GM18499 (cell line): Measurements from ENCODE around the gene HECW1.

Experiments
- ATAC-seq: cut with Tn5 transposase; IDR thresholded peaks from one replicate; pipeline ENCODE4 v1.9.1; 2021; ENCODE audit warnings: moderate number of reproducible peaks; ENCODE audit not compliant: insufficient read depth, unreplicated experiment

The HECW1 gene

GRCh38 chr7:43247757-43248156 lies 135.3 kb downstream of the HECW1 start:
- ATAC-seq = no peak

- ATAC-seq = no peak
Observed at GRCh38 chr7:43248553-43248952, 136.1 kb downstream of the HECW1 start.

GRCh38 chr7:43248961-43249822 lies 136.7 kb downstream of the HECW1 start:
- ATAC-seq = no peak

GRCh38 chr7:43249823-43250145 lies 137.3 kb downstream of the HECW1 start:
- ATAC-seq = no peak

GRCh38 chr7:43260980-43261878 lies 148.8 kb downstream of the HECW1 start:
- ATAC-seq = no peak

- ATAC-seq = no peak
Observed at GRCh38 chr7:43265139-43265538, 152.7 kb downstream of the HECW1 start.

- ATAC-seq = no peak
Observed at GRCh38 chr7:43273939-43274719, 161.7 kb downstream of the HECW1 start.

GRCh38 chr7:43274752-43275151 lies 162.3 kb downstream of the HECW1 start:
- ATAC-seq = no peak

GRCh38 chr7:43276547-43276946 lies 164.1 kb downstream of the HECW1 start:
- ATAC-seq = no peak

GRCh38 chr7:43278088-43278644 lies 165.7 kb downstream of the HECW1 start:
- no peak for ATAC-seq

GRCh38 chr7:43281268-43281667 lies 168.8 kb downstream of the HECW1 start:
- ATAC-seq = no peak

GRCh38 chr7:43283706-43284105 lies 171.3 kb downstream of the HECW1 start:
- ATAC-seq = no peak

- ATAC-seq = no peak
Observed at GRCh38 chr7:43289826-43290225, 177.4 kb downstream of the HECW1 start.

GRCh38 chr7:43290978-43291377 lies 178.5 kb downstream of the HECW1 start:
- no peak for ATAC-seq

- no peak for ATAC-seq
Observed at GRCh38 chr7:43291789-43292188, 179.3 kb downstream of the HECW1 start.

- no peak for ATAC-seq
Observed at GRCh38 chr7:43292384-43292783, 179.9 kb downstream of the HECW1 start.

GRCh38 chr7:43294080-43294630 lies 181.7 kb downstream of the HECW1 start:
- ATAC-seq = no peak

- no peak for ATAC-seq
Observed at GRCh38 chr7:43295429-43295828, 183.0 kb downstream of the HECW1 start.

GRCh38 chr7:43296306-43296705 lies 183.9 kb downstream of the HECW1 start:
- ATAC-seq = no peak

GRCh38 chr7:43298617-43299016 lies 186.2 kb downstream of the HECW1 start:
- ATAC-seq = no peak
